Fibroblast of the conjunctiva (primary cell): ENCODE measurements around the gene GABARAPL1.
"Not testable (repeated sequence)": the region's sequence is repeated elsewhere in the genome, so short reads cannot be mapped to it uniquely, and the experiment has no call there.

Source experiments
- DNase-seq: peaks from one replicate; pipeline ENCODE4 v3.0.0-alpha.2; 2010; ENCODE audit warnings: low read depth

GABARAPL1 gene

GRCh38 chr12:10212739-10213131 lies at the start of gene GABARAPL1:
Gene GABARAPL1 (plus strand): TSS chr12:10212877. CDS start chr12:10213130, 253 bp downstream.
- peak; percentile 56 for DNase-seq

DNA sequence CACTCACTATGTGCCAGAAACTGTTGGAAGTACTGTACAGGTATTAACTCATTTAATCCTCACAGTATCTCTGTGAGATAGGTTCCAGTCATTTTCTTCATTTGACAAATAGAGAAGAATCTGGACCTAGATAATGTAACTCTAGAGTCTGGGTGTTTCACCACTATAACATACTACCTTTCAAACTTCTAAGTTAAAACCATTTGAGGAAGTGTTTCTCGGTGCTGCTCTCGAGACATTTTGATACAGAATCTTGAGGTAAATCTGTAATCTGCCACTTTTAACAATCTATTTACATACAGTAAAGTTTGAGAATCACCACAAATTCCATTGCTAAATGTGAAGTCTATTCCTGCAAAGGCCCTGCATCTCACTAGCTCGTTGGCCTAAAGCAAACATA lies 49.6 kb upstream of the GABARAPL1 start:
- DNase-seq: no peak

- no peak for DNase-seq
Measured at GRCh38 chr12:10165421-10165820, 47.3 kb upstream of the GABARAPL1 start.

GRCh38 chr12:10167599-10167998 lies 45.1 kb upstream of the GABARAPL1 start:
- DNase-seq: no peak

DNA sequence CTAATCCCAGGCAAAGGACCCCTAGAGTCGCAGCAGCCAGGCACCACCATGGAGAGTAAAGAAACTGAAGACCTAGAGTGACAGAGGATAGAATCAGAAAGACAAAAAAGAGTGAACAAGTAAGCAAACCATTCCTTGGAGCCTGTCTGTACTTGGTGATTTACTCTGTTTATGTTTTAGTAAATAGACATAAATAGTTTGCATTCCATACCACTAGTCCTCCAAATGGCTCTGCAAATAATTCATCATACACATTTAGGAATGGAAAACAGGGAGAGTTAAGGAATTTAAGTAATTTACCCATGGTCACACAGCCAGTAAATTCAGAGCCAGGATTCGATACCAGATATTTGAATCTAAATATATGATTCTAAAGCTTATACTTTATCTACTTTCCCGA lies 43.6 kb upstream of the GABARAPL1 start:
- DNase-seq: no peak

DNA sequence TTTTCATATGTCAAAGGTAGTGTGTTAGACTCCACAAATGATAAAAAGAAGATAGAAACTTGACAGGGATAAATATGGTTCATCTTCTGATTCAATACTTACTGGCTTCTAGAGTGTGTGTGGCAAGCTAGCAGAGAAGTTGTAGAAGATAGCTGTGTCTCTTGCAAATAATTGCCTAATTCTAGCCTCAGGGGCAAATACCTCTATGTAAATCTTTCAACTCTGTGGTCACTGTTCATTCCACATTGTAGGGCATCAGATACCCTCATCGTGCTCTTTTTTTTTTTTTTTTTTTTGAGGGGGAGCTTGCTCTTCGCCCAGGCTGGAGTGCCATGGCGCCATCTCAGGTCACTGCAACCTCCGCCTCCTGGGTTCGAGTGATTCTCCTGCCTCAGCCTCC lies 42.5 kb upstream of the GABARAPL1 start:
- no peak for DNase-seq

DNA sequence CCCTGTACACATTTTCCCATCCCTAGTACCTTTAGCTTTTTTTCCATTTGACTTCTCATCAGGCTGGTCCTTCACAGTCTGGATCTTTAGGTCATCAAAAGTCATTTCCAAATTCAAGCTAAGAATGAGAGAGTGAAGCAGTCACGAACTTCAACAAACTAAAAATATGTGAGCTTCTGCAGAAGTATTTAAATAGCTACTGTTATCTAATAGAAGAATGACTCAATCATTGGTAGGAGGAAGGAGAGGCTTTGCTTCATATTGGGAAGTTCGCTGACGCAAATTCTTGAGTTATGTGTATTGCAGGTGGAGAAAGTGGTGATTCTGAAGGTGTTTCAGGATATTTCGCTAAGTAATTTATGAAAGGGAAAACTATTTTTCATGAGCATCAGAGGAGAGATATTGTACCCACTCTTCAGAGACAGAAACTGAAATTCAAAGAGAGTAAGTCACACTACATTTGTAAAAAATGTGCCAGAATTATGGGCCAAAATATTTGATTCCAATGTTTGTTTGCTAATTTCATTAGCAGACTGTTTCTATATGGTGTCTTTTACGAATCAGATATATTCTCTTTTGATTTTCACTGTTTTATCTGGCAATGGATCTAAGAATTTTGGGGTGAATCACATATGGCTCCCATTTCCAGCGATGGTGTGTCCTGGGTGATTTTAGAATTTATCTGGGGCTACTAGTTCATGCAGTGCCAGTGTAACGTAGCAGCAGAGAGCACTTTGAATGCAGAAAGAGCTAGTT lies 40.5 kb upstream of the GABARAPL1 start, which contains the start of gene OLR1:
TSS of gene OLR1 (minus strand) at position 160 of the 756 bp plus-strand sequence. CDS start at position 105, 55 bp downstream.
- no peak for DNase-seq

GRCh38 chr12:10174986-10175614 lies 37.6 kb upstream of the GABARAPL1 start:
- DNase-seq: no peak

GRCh38 chr12:10175846-10176636 lies 36.6 kb upstream of the GABARAPL1 start:
- DNase-seq: no peak

GRCh38 chr12:10178821-10179220 lies 33.9 kb upstream of the GABARAPL1 start, which contains the start of gene TMEM52B:
Gene TMEM52B (plus strand): TSS chr12:10179032. CDS start chr12:10179575, 543 bp downstream.
- no peak for DNase-seq

DNA sequence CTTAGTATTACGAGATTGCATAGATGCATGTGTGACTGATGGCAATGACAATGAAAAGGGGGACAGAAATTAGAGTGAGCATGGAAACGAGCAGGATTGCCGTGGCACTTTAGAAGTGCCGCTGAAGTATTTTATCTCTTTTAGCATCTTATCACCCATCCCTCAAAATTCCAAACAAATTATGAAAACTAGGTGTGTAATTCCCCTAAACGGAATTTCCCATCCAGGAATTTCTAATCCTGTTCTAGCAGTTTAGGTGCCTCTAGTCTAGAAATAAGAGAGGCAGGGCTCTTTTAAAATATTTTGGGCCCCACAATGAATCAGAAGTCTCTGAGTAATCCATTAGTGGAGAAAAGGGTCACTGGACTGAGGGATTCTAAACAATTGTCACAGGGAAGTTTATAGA lies 32.9 kb upstream of the GABARAPL1 start:
- DNase-seq: no peak

- DNase-seq: peak; percentile 30
Measured at GRCh38 chr12:10182354-10183049, 30.2 kb upstream of the GABARAPL1 start.

GRCh38 chr12:10184261-10184843 lies 28.3 kb upstream of the GABARAPL1 start:
- peak; percentile 38 for DNase-seq

- no peak for DNase-seq
Measured at GRCh38 chr12:10186299-10186698, 26.4 kb upstream of the GABARAPL1 start.

DNA sequence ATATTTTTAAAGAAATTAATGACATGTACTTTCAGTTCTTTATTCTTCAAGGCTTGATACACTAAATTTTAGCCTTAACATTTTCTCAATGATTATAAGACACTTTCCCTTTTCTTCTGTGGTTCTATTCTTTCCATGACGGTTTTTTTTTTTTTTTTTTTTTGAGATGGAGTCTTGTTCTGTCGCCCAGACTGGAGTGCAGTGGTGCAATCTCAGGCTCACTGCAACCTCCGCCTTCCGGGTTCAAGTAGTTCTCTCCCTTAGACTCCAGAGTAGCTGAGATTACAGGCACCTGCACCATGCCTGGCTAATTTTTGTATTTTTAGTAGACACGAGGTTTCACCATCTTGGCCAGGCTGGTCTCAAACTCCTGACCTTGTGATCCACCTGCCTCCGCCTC lies 25.7 kb upstream of the GABARAPL1 start:
- DNase-seq: not testable (repeated sequence)

GRCh38 chr12:10189653-10190052 lies 23.0 kb upstream of the GABARAPL1 start:
- no peak for DNase-seq

DNA sequence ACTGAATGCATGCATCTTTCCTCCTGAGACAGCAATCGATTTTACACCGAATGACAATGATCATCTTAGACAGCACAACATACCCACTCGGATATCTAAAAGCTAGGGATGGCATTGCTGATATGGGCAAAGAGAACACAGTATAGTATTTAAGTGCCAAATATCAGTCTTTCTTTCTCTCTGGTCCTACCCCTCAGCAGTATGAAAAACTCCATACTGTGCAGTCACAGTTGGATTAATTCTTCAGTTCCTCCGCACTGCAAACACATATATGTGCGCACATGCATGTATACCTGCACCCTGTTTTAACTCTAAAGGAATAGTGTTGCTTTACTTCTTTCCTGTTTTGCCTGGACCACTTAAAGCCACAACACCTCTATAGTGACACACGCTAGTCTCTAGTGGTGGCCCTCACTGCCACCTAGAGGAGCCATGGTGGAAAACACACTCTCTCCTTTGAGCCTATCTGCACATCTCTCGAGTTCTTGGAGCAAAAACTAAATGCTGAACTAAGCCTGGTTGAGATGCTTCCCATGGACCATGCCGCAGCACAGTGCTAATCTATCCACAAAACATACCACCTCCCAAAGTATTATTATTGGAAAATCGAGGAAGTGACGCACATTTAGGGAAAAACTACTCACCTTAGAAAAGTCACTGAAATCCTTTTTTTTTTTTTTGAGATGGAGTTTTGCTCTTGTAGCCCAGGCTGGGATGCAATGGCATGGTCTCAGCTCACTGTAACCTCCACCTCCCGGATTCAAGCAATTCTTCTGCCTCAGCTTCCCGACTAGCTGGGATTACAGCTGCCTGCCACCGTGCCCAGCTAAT lies 21.9 kb upstream of the GABARAPL1 start:
- peak; percentile 47 for DNase-seq

- no peak for DNase-seq
Measured at GRCh38 chr12:10191865-10192264, 20.8 kb upstream of the GABARAPL1 start.

GRCh38 chr12:10194160-10194670 lies 18.5 kb upstream of the GABARAPL1 start:
- no peak for DNase-seq

DNA sequence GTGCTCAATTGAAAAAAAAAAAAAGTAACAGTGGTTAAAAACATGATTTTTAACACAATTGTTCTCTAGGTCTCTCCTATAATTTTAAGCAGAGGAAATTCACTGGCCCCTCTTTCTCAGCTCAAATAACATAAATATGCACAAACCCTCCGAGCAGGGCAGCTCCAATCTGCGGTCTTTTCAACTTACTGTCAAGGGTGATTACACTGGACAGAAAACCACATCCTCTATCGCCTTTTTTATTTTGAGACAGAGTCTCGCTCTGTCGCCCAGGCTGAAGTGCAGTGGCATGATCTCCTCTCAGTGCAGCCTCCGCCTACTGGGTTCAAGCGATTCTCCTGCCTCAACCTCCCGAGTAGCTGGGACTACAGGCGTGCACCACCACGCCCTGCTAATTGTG lies 16.5 kb upstream of the GABARAPL1 start:
- DNase-seq: no peak
